Measurements from ENCODE around the gene GNAQ. TPM values are rescaled to one million over a fixed set of nuclear protein-coding genes. Genes with fewer than 3 reads are reported as not detected.

Gene GNAQ
- total RNA-seq, 1 donor from 2014 or later, result 35.4 TPM

DNA sequence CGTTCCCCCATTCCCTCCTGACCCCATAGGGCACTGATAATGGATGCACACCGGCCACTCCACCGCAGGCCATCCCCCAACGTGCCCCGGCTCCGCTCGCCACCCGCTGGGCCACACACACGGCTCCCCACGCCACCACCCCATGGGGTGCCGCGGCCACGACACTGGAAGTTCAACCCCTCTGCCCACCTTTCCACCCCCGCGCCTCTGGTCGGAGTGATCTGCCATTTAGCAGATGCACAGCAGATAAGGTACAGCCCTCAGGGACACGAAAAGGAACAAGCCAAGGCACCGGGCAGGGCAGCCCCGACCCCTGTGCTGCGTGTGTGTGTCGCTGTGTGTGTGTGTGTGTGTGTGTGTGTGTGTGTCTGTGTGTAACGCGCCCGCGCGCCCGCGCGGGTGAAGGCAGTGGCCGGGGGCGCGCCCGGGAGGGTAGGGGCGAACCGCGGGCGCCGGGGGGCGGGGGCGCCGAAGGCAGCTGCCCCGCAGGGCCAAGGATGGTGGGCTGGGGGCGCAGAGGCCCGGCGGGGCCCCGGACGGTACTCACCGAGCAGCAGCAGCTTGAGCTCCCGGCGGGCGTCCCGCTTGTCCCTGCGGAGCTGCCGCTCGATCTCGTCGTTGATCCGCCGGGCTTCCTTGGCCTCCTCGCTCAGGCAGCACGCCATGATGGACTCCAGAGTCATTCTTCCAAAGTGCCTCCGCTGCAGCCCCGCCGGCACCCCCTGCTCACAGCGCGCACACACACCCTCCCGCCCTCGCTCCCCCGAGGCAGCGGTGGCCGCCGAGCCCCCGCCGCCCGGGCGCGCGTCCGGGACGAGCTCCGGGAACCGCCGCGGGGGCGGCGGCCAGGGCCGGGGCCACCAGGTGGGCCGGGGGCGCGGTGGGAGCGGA, 813 bp downstream of the GNAQ start:
- DNase-seq (ENCODE audit: low read depth), result no peak
- H3K4me3 ChIP-seq (ENCODE audit: low read depth, low read length), result peak overlapping the region; percentile 87

GRCh38 chr9:78030296-78030552, 1.4 kb downstream of the GNAQ start:
- no peak for TF ChIP-seq CTCF (IDR thresholded peaks at IDR 0.05; ENCODE audit: insufficient read depth, low read length, poor library complexity, severe bottlenecking)
- no peak for DNase-seq (ENCODE audit: low read depth)
- no peaks in the 10 kb centered on the region for H3K36me3 ChIP-seq (ENCODE audit: control insufficient read depth, insufficient read depth, low read length)
- H3K4me3 ChIP-seq (ENCODE audit: low read depth, low read length), result peak overlapping the region; percentile 87
- no peaks in the 10 kb centered on the region for H3K27me3 ChIP-seq (ENCODE audit: control insufficient read depth, insufficient read depth, low read length)

More for the DNA sequence above, 813 bp downstream of the GNAQ start:
- Histone ChIP-seq H3K27me3 (ENCODE audit: control insufficient read depth, insufficient read depth, low read length) (no peaks in the 10 kb centered on the region), H3K36me3 (ENCODE audit: control insufficient read depth, insufficient read depth, low read length) (no peaks in the 10 kb centered on the region)
- TF ChIP-seq CTCF (IDR thresholded peaks at IDR 0.05; ENCODE audit: insufficient read depth, low read length, poor library complexity, severe bottlenecking), result no peak

GRCh38 chr9:78029551-78030295, 1.9 kb downstream of the GNAQ start:
- no peak for TF ChIP-seq CTCF (IDR thresholded peaks at IDR 0.05; ENCODE audit: insufficient read depth, low read length, poor library complexity, severe bottlenecking)
- H3K36me3 ChIP-seq (ENCODE audit: control insufficient read depth, insufficient read depth, low read length), result no peaks in the 10 kb centered on the region
- DNase-seq (ENCODE audit: low read depth), result no peak
- no peaks in the 10 kb centered on the region for H3K27me3 ChIP-seq (ENCODE audit: control insufficient read depth, insufficient read depth, low read length)
- peak overlapping the region; percentile 87 for H3K4me3 ChIP-seq (ENCODE audit: low read depth, low read length)

DNA sequence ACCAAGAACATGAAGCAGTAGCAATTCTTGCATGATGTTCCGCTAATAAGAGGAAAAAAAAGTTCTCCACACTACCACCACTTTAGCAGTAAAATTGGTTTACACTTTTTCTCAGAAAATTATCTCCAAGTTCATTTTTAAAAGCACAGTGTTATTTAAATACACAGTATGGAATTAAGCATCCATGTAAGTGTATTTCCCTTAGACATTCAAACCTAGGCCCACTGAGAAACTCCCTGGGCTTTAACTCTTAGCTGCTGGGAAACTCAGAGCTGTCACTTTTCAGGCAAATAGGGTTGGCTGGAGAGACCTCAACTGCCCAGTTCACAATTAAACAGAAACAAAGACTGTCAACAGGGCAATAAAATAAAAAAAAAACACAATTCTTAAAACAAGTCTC, 2.7 kb downstream of the GNAQ start:
- H3K4me3 ChIP-seq (ENCODE audit: low read depth, low read length), result peak overlapping the region; percentile 2
- H3K27me3 ChIP-seq (ENCODE audit: control insufficient read depth, insufficient read depth, low read length), result no peaks in the 10 kb centered on the region

DNA sequence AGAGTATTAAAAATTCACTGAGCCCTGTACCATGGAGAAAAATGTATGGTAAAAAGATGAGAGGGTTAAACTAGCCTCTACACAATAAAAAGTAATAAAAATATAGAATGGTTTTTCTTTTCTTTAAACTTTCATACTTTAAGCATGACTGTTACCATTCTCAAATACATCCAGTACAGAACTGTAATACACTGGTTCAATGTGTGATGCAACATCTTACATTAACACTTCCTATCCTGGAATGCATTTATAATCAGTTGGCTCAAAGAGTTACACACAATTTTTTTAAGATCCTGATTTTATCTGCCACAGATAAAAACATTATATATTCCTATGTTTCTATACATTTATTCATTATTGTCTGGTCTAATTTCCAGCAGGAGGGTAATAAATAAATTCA, 4.7 kb downstream of the GNAQ start:
- TF ChIP-seq CTCF (IDR thresholded peaks at IDR 0.05; ENCODE audit: insufficient read depth, low read length, poor library complexity, severe bottlenecking), result no peak
- no peak for DNase-seq (ENCODE audit: low read depth)
- no peak overlapping the region for H3K4me3 ChIP-seq (ENCODE audit: low read depth, low read length)

More for the DNA sequence above, 2.7 kb downstream of the GNAQ start:
- H3K36me3 ChIP-seq (ENCODE audit: control insufficient read depth, insufficient read depth, low read length), result no peaks in the 10 kb centered on the region
- DNase-seq (ENCODE audit: low read depth), result no peak
- TF ChIP-seq CTCF (IDR thresholded peaks at IDR 0.05; ENCODE audit: insufficient read depth, low read length, poor library complexity, severe bottlenecking), result no peak

More for the DNA sequence above, 4.7 kb downstream of the GNAQ start:
- no peaks in the 10 kb centered on the region for H3K36me3 ChIP-seq (ENCODE audit: control insufficient read depth, insufficient read depth, low read length)
- H3K27me3 ChIP-seq (ENCODE audit: control insufficient read depth, insufficient read depth, low read length), result no peaks in the 10 kb centered on the region

Measured in kidney epithelial cell (primary cell).